Activated T-cell treated with anti-CD3 and anti-CD28 coated beads for 1 hour (primary cell): ENCODE measurements around the gene REV3L.

Experiments used
- DNase-seq: peaks from one replicate; pipeline ENCODE4 v3.0.0-alpha.2; 2020; ENCODE audit warnings: low read depth

REV3L gene

DNA sequence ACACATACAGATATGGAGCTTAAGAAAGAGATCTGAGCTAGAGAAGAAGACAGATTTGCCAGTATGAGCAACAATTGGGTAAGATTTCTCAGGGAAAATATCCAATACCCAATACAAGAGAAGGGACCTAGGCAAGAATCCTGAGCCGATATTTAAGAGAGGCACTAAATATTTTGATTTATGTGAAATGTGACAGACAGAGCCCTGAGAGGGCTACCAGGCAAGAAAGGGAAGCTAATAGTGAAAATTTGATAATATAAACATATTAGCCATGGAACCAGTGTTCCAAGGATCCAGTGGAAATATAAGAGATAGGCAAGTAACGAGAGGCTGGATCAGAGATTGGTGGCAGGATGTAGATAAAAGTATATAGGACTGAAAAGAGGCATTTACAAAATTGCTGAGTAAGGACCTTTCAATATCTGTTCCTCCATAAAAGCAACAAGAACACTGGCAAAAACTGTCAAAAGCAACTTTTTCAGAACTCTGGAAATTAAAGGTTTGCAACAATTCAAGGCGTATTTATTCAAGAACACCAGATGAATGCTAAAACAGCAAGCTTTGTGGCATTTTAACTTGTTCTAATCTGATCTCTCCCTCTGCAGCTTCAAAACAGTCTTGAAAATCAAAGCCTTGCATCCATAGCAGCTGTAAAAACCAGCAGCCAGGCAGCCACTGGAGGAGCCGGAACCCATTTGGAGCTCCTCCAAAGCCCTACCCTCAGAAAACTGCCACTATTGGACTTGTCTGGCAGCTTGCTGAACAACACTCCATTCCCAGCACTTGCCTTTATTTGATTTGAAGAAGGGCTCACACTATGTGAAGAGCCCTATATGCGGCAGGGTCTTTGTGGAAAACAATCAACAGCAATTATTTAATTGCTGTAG lies 58.8 kb downstream of the REV3L start:
- no peak for DNase-seq

DNA sequence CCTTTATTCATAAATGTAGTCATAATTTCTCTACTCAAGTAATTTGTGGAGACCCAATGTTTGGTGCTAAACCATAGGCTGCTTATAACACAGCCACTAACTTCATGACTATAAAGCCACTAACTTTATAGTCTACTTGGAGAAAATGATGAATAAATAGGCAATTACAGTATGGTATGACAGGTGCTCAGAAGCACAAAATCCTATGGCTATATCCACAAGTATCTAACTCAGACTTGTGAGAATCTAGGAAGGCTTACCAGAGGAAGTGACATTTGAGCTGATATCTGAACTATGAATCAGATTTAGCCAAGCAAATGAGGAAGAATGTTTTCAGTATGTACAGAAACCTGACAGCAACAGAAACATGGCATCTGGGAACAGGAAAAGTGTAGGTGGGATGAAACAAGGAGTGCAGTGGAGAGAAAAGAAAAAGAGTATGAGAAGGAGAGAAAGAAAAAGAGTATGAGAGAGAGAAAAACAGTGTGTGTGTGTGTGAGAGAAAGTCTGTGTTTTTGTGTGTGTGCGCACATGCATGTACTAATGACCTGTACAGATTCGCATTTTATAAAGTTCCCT lies 59.9 kb downstream of the REV3L start:
- no peak for DNase-seq

DNA sequence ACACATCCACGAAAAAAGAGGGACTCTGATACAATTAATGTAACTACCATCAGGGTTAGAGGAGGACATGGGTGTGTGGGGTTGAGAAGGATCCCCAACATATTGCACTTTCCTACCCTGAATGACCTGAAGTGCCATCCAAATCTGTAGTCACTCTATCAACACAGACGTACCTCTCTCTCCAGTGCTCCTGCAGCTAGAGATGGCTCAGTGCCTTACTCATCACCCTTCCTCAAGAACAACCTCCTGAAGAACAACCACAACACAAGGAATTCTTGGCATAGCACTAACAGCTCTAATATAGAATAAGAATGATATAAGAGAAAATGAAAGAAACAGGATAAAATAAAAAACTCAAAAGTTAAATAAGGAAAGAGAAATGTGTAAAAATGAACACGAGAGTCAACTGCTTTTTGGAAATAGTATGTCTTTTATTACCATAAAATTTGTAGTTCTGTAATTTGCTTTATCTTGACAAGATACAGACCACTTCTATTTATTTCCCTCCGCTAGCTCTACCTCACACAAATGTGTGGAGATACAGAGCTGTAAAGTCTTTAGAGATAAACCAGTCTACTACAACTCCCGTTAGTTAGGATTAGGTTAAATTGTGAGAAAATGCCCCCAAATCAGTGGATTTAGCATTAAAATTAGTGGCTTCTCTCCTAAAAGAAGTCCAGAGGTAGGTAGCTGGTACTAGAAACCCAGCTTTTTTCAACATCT lies 63.9 kb downstream of the REV3L start:
- no peak for DNase-seq

GRCh38 chr6:111417946-111418345 lies 65.1 kb downstream of the REV3L start:
- no peak for DNase-seq

DNA sequence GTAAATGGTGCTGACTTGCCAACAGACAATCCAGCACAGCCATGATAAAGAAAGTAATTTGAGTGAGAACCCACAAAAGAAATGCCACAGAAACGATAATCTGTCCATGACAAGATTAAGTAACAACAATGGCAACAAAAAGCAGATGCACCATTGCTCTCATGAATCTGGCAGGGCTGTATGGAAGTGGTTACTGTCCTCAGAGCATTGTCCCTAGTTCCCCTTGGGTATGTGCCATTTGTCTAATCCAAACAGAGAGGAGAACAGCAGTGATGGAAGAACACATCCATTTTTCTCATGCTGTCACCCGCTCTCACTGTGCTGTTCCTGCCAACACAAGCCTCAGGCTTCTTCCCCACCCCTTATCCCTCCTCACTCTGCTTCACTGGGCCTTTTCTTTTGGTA lies 65.8 kb downstream of the REV3L start:
- DNase-seq = no peak

DNA sequence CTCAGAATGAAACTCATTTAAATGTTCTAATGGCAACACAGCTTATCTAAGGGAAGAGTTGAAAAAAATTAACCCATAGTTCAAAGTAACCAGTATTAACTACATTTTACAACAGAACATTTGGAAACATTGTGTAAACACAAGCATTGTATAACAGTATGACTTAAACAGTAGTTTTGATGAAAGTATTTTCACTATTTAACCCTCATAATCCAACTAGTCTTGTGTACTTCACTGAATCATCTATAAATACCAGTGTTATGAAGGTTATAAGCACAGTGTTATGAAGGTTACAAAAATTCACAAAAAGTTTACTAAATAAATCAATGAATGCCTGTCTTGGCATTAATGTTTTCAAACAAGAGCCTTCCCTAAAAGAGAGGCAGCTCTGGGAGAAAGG lies 66.5 kb downstream of the REV3L start:
- no peak for DNase-seq

GRCh38 chr6:111414373-111414772 lies 68.6 kb downstream of the REV3L start:
- DNase-seq = no peak

GRCh38 chr6:111411978-111412566 lies 70.9 kb downstream of the REV3L start:
- no peak for DNase-seq

DNA sequence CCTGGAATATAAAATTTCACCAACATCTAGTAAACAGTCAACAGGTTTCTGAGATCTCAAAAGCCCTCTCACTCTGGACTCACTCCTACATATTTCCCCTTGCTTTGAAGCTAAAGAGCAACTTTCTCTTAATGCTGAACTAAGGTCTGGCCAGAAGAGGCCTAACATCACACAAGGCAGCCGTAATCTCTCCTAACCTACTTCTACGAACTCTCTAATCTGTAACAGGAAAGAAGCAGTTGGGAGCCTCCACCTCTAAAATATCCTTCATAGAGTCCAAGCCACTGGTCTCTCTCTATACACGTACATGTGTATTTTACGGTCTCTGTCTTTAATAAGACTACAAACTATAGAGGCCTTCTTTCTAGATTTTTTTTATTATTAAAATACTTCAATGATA lies 72.0 kb downstream of the REV3L start:
- DNase-seq = no peak

- no peak for DNase-seq
These were observed 72.6 kb downstream of the REV3L start for GRCh38 chr6:111410371-111410770.

- DNase-seq = no peak
These were observed 73.6 kb downstream of the REV3L start for GRCh38 chr6:111409430-111409829.

GRCh38 chr6:111407686-111408085 lies 75.3 kb downstream of the REV3L start:
- DNase-seq = no peak

DNA sequence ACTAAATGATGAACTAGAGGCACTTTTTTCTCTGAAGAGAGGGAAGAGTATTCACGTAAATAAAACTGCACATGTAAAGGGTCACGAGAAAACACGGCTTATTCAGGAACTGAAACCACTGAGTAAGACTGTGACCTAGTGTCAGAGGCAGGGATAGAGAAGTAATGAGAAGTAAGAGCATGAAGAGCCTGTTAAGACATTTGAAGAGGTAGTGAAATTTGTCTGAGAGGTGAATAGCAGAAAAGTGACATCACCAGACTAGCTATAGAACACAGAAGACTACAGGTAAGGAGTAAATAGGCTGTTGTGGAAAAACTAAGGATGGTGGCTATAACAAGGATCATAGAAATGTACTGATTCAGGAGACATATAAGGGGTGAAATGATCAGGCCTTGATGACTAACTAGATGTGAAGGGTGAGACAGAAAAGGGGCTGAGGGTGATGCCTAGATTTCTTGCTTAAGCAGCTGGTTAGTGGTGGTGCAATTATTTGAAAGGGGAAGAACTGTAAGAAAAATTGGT lies 76.8 kb downstream of the REV3L start:
- no peak for DNase-seq

DNA sequence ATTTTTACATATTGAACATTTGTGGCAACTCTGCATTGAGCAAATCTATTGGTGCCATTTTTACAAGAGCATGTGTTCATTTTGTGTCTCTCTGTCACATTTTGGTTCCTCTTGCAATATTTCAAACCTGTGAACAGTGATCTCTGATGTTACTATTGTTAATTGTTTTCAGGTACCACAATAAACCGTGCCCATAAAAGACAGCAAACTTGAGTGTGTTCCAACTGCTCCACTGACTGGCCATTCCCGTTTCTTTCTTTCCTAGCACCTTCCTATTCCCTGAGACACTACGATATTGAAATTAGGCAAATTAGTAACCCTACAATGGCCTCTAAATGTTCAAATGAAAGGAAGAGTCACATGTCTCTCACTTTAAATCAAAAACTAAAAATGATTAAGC lies 79.6 kb downstream of the REV3L start:
- no peak for DNase-seq

DNA sequence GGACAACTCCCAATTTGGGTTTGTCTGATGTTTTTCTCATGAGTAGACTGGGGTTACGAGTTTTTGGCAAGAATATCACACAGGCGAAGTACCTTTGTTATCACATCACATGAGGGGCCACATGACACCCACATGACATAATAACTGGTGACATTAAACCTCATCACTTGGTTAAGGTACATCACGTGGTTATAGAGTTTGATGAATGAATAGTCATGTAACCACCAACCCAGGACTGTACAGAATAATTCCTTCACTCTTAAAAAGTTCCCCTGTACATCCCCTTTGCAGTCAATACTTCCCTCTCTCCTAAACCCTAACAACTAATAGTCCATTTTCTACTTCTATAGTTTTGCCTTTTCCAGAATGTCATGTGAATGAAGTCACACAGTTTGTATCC lies 83.4 kb downstream of the REV3L start:
- no peak for DNase-seq

DNA sequence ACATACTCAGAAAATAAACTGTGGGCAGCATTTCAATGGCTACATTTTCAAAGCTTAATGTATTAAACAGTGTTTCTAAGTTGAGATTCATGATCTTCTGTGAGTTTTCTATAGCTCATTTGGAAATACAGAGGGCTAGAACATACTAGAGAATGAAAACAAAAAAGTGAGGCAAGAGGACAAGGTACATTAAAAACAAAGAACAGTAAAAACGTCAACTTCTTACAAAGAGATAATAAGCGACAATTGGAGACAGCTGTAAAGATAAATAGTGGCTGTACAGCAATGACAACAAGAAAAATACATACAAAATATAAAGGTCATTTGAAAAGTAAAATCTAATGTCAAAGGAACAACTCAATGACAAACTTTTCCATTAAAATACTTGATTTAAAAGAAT lies 94.3 kb downstream of the REV3L start:
- DNase-seq = no peak

GRCh38 chr6:111382476-111383294 lies 100.3 kb downstream of the REV3L start:
- DNase-seq = no peak

GRCh38 chr6:111381728-111382127 lies 101.3 kb downstream of the REV3L start:
- DNase-seq = no peak

DNA sequence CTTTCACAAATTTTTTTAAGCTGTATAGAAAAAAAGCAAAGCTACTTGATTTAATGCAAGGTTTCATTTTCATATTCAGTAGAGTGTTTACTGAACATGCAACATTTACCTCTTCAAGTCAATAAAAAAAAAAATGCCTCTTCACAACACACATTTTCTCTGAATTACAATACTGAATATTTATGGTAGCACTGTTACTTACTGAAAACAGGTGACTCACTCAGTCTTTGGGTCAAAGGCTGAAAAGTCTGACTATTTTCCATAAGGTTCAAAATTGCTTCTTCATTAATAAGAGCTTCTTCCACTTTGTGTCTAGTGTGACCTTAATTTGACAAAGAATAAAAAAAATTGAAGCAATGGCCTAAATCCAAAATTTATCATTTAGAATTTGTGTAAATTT lies 101.9 kb downstream of the REV3L start:
- no peak for DNase-seq

DNA sequence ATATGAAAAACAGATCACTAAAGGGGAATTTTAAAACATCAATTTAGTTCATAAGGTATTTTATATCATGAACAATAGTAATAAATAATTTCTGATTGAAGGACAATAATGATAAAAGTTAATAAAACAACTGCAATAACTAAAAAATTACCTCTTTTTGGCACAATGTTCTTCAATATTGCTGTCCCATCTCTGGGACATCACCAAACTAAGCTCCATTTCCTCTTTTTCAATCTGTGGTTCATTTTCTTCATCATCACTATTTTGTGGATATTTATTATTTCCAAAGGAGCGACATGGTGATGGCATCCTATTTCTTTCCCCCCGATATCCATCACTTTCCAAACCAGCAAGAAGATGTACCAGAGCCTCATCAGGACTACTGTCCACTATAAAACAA lies 103.2 kb downstream of the REV3L start:
- no peak for DNase-seq

GRCh38 chr6:111379302-111379701 lies 103.7 kb downstream of the REV3L start:
- no peak for DNase-seq
